ENCODE data around the gene CAMKMT. TPM values are rescaled to one million over a fixed set of nuclear protein-coding genes. Genes with fewer than 3 reads are reported as not detected.

Gene CAMKMT
- total RNA-seq, 1 donor from 2014 or later, result 5.8 TPM

GRCh38 chr2:44333994-44334393 lies 27.8 kb upstream of the CAMKMT start:
- H3K4me3 ChIP-seq (ENCODE audit: low read depth, low read length), result no peak overlapping the region
- TF ChIP-seq, protein P1, sequence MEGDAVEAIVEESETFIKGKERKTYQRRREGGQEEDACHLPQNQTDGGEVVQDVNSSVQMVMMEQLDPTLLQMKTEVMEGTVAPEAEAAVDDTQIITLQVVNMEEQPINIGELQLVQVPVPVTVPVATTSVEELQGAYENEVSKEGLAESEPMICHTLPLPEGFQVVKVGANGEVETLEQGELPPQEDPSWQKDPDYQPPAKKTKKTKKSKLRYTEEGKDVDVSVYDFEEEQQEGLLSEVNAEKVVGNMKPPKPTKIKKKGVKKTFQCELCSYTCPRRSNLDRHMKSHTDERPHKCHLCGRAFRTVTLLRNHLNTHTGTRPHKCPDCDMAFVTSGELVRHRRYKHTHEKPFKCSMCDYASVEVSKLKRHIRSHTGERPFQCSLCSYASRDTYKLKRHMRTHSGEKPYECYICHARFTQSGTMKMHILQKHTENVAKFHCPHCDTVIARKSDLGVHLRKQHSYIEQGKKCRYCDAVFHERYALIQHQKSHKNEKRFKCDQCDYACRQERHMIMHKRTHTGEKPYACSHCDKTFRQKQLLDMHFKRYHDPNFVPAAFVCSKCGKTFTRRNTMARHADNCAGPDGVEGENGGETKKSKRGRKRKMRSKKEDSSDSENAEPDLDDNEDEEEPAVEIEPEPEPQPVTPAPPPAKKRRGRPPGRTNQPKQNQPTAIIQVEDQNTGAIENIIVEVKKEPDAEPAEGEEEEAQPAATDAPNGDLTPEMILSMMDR (IDR thresholded peaks at IDR 0.05; ENCODE audit: insufficient read depth, low read length, poor library complexity, severe bottlenecking), result no peak
- H3K36me3 ChIP-seq (ENCODE audit: control insufficient read depth, insufficient read depth, low read length), result no peaks in the 10 kb centered on the region
- DNase-seq (ENCODE audit: low read depth), result no peak
- H3K27me3 ChIP-seq (ENCODE audit: control insufficient read depth, insufficient read depth, low read length), result no peaks in the 10 kb centered on the region

DNA sequence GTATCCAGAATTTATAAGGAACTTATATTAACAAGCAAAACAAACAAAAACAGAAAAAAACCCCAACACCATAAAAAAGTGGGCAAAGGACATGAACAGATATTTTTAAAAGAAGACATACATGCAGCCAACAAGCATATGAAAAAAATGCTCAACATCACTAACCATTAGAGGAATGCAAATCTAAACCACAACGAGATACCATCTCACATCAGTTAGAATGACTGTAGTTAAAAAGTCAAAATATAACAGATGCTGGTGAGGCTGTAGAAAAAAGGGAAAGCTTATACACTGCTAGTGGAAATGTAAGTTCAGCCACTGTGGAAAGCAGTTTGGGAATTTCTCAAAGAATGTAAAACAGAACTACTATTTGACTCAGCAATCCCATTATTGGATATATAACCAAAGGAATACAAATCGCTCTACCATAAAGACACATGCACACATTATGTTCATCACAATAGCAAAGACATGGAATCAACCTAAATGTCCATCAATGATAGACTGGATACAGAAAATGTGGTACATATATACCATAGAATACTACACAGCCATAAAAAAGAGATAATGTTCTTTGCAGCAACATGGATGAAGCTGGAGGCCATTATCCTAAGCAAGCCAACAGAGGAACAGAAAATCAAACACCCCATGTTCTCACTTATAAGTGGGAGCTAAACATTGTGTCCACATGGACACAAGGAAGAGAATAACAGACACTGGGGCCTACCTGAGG lies 25.8 kb upstream of the CAMKMT start:
- DNase-seq (ENCODE audit: low read depth), result no peak
- H3K36me3 ChIP-seq (ENCODE audit: control insufficient read depth, insufficient read depth, low read length), result no peaks in the 10 kb centered on the region
- H3K27me3 ChIP-seq (ENCODE audit: control insufficient read depth, insufficient read depth, low read length), result no peaks in the 10 kb centered on the region
- H3K4me3 ChIP-seq (ENCODE audit: low read depth, low read length), result no peak overlapping the region
- TF ChIP-seq, protein P1 (IDR thresholded peaks at IDR 0.05; ENCODE audit: insufficient read depth, low read length, poor library complexity, severe bottlenecking), result no peak

DNA sequence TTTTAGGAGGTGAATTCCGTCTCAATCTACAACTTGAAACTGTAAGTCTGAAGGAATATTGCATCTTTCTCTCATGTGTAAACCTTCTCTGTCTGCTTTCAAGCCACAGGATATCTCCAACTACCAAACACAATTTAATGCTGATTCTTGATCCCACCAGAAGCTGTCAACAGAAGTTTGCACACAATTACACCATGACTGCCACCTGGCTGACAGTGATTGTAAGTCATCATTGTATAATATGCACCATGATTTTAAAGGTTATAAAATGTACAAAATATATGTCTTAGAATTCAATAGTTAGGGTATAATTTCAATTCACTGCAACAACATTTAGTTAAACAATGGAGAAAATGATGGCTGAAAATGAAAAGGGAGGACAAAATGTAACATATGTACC lies 18.9 kb upstream of the CAMKMT start:
- H3K27me3 ChIP-seq (ENCODE audit: control insufficient read depth, insufficient read depth, low read length), result no peaks in the 10 kb centered on the region
- H3K4me3 ChIP-seq (ENCODE audit: low read depth, low read length), result no peak overlapping the region
- TF ChIP-seq, protein P1 (IDR thresholded peaks at IDR 0.05; ENCODE audit: insufficient read depth, low read length, poor library complexity, severe bottlenecking), result peak; percentile 48
- H3K36me3 ChIP-seq (ENCODE audit: control insufficient read depth, insufficient read depth, low read length), result no peaks in the 10 kb centered on the region
- DNase-seq (ENCODE audit: low read depth), result no peak

GRCh38 chr2:44347526-44347925 lies 14.2 kb upstream of the CAMKMT start:
- H3K27me3 ChIP-seq (ENCODE audit: control insufficient read depth, insufficient read depth, low read length), result no peaks in the 10 kb centered on the region
- no peak for DNase-seq (ENCODE audit: low read depth)
- TF ChIP-seq, protein P1 (IDR thresholded peaks at IDR 0.05; ENCODE audit: insufficient read depth, low read length, poor library complexity, severe bottlenecking), result no peak
- H3K4me3 ChIP-seq (ENCODE audit: low read depth, low read length), result no peak overlapping the region
- H3K36me3 ChIP-seq (ENCODE audit: control insufficient read depth, insufficient read depth, low read length), result no peaks in the 10 kb centered on the region

DNA sequence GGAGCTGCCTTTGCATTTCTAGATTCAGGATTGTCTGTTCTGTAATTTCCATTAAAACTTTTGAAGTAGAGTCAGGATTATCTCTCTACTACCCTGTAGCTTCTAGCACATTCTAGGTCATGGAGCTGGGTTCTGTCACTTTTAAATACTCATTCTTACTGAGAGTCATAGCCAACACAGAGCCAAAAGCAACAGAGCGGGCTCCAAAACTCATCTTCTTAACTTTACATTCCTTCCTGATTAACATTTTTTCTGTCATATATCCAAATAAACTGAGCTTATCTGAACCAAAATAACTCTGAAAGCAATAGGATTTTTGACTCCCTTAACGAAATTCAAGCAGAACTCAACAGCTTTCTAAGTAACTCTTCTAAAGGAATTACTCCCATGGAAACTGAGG lies 13.3 kb upstream of the CAMKMT start:
- no peak for DNase-seq (ENCODE audit: low read depth)
- TF ChIP-seq, protein P1 (IDR thresholded peaks at IDR 0.05; ENCODE audit: insufficient read depth, low read length, poor library complexity, severe bottlenecking), result no peak
- Histone ChIP-seq H3K4me3 (ENCODE audit: low read depth, low read length) (no peak overlapping the region), H3K27me3 (ENCODE audit: control insufficient read depth, insufficient read depth, low read length) (no peaks in the 10 kb centered on the region), H3K36me3 (ENCODE audit: control insufficient read depth, insufficient read depth, low read length) (no peaks in the 10 kb centered on the region)

GRCh38 chr2:44349506-44349905 lies 12.2 kb upstream of the CAMKMT start:
- no peak overlapping the region for H3K4me3 ChIP-seq (ENCODE audit: low read depth, low read length)
- TF ChIP-seq, protein P1 (IDR thresholded peaks at IDR 0.05; ENCODE audit: insufficient read depth, low read length, poor library complexity, severe bottlenecking), result no peak
- DNase-seq (ENCODE audit: low read depth), result no peak
- no peaks in the 10 kb centered on the region for H3K27me3 ChIP-seq (ENCODE audit: control insufficient read depth, insufficient read depth, low read length)
- H3K36me3 ChIP-seq (ENCODE audit: control insufficient read depth, insufficient read depth, low read length), result no peaks in the 10 kb centered on the region

Data from kidney epithelial cell (primary cell).